ENCODE data around the gene PXYLP1. TPM values are rescaled to one million over a fixed set of nuclear protein-coding genes. Genes with fewer than 3 reads are reported as not detected.

The PXYLP1 gene
- total RNA-seq, 3 donors from 2014 or later (not counting 1 experiment from before 2014, with no cell fraction given) = 13.0 to 32.4 (median 21.7) TPM

GRCh38 chr3:141337991-141338390 is 106.4 kb downstream of the PXYLP1 start:
- Histone ChIP-seq H3K4me3 (ENCODE audit: low read length) (no peak overlapping the region), H3K27me3 (ENCODE audit: control insufficient read depth, insufficient read depth, low read length) (no peaks in the 10 kb centered on the region), H3K36me3 (ENCODE audit: control insufficient read depth, insufficient read depth, low read length) (no peaks in the 10 kb centered on the region), H3K27ac (ENCODE audit: low read length) (no peak overlapping the region), H3K4me1 (ENCODE audit: control insufficient read depth, insufficient read depth, low read length) (no peaks in the 10 kb centered on the region), H3K9me3 (ENCODE audit: control insufficient read depth, insufficient read depth, low read length) (no peaks in the 10 kb centered on the region)
- TF ChIP-seq, protein P1, sequence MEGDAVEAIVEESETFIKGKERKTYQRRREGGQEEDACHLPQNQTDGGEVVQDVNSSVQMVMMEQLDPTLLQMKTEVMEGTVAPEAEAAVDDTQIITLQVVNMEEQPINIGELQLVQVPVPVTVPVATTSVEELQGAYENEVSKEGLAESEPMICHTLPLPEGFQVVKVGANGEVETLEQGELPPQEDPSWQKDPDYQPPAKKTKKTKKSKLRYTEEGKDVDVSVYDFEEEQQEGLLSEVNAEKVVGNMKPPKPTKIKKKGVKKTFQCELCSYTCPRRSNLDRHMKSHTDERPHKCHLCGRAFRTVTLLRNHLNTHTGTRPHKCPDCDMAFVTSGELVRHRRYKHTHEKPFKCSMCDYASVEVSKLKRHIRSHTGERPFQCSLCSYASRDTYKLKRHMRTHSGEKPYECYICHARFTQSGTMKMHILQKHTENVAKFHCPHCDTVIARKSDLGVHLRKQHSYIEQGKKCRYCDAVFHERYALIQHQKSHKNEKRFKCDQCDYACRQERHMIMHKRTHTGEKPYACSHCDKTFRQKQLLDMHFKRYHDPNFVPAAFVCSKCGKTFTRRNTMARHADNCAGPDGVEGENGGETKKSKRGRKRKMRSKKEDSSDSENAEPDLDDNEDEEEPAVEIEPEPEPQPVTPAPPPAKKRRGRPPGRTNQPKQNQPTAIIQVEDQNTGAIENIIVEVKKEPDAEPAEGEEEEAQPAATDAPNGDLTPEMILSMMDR (IDR thresholded peaks at IDR 0.05) = no peak
- H3K4me3 Mint-ChIP-seq = no peak overlapping the region
- intact Hi-C loops (cut with micrococcal nuclease) = no loop called here
- H3K36me3 Mint-ChIP-seq = no peaks in the 10 kb centered on the region
- no peaks in the 10 kb centered on the region for H3K9me3 Mint-ChIP-seq
- DNase-seq (no peak), ATAC-seq (no peak)
- no peaks in the 10 kb centered on the region for H3K4me1 Mint-ChIP-seq
- H3K27me3 Mint-ChIP-seq (ENCODE audit: low read depth in 2 of 2) = peaks cover 11 to 16% of the 10 kb centered on the region in 2 donors
- H3K27ac Mint-ChIP-seq = no peak overlapping the region
- 89% methylated on average over 2 of the region's 2 CpGs for WGBS (ENCODE audit: insufficient coverage)

DNA sequence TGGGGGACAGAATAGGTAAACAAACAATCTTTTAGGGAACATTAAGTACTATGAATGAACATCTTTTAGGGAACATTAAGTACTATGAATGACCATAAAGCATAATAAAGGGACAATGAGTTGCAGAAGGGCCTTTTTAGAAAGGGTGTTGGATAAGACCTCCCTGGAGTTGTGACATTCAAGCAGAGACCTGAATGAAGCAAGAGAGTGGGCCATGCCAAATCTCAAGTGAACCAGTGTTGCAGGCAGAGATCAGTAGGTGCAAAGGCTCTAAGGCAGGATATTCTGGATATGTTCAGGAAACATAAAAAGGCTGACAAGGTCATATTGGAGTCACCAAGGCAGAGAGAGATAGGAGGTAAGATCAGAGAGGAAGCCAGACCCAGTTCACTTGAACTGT is 107.3 kb downstream of the PXYLP1 start:
- H3K4me3 ChIP-seq (ENCODE audit: low read length) = no peak overlapping the region
- Mint-ChIP-seq H3K4me1 (no peaks in the 10 kb centered on the region), H3K27ac (no peak overlapping the region)

GRCh38 chr3:141341536-141341935 is 109.9 kb downstream of the PXYLP1 start:
- 93% methylated on average over 1 of the region's 1 CpG for WGBS (ENCODE audit: insufficient coverage)
- Histone ChIP-seq H3K36me3 (ENCODE audit: control insufficient read depth, insufficient read depth, low read length) (no peaks in the 10 kb centered on the region), H3K27me3 (ENCODE audit: control insufficient read depth, insufficient read depth, low read length) (no peaks in the 10 kb centered on the region), H3K9me3 (ENCODE audit: control insufficient read depth, insufficient read depth, low read length) (no peaks in the 10 kb centered on the region), H3K27ac (ENCODE audit: low read length) (no peak overlapping the region), H3K4me3 (ENCODE audit: low read length) (no peak overlapping the region), H3K4me1 (ENCODE audit: control insufficient read depth, insufficient read depth, low read length) (no peaks in the 10 kb centered on the region)
- H3K9me3 Mint-ChIP-seq = no peaks in the 10 kb centered on the region
- TF ChIP-seq, protein P1 (IDR thresholded peaks at IDR 0.05) = no peak
- no peaks in the 10 kb centered on the region for H3K36me3 Mint-ChIP-seq
- no peak overlapping the region for H3K27ac Mint-ChIP-seq
- no peaks in the 10 kb centered on the region for H3K4me1 Mint-ChIP-seq
- DNase-seq = no peak
- no peak for ATAC-seq
- H3K27me3 Mint-ChIP-seq (ENCODE audit: low read depth in 2 of 2) = peaks cover 11 to 17% of the 10 kb centered on the region in 2 donors
- no peak overlapping the region for H3K4me3 Mint-ChIP-seq
- intact Hi-C loops (cut with micrococcal nuclease) = no loop called here

More for the DNA sequence above, 107.3 kb downstream of the PXYLP1 start:
- TF ChIP-seq, protein P1 (IDR thresholded peaks at IDR 0.05) = no peak
- Mint-ChIP-seq H3K36me3 (no peaks in the 10 kb centered on the region), H3K27me3 (ENCODE audit: low read depth in 2 of 2) (peaks cover 11 to 17% of the 10 kb centered on the region in 2 donors), H3K4me3 (no peak overlapping the region), H3K9me3 (no peaks in the 10 kb centered on the region)
- no peaks in the 10 kb centered on the region for H3K4me1 ChIP-seq (ENCODE audit: control insufficient read depth, insufficient read depth, low read length)
- H3K9me3 ChIP-seq (ENCODE audit: control insufficient read depth, insufficient read depth, low read length) = no peaks in the 10 kb centered on the region
- no peaks in the 10 kb centered on the region for H3K27me3 ChIP-seq (ENCODE audit: control insufficient read depth, insufficient read depth, low read length)
- ATAC-seq (no peak), DNase-seq (no peak)
- intact Hi-C loops (cut with micrococcal nuclease) = no loop called here
- no peaks in the 10 kb centered on the region for H3K36me3 ChIP-seq (ENCODE audit: control insufficient read depth, insufficient read depth, low read length)
- H3K27ac ChIP-seq (ENCODE audit: low read length) = no peak overlapping the region

- H3K27me3 ChIP-seq (ENCODE audit: control insufficient read depth, insufficient read depth, low read length) = no peaks in the 10 kb centered on the region
- intact Hi-C loops (cut with micrococcal nuclease) = no loop called here
- TF ChIP-seq, protein P1 (IDR thresholded peaks at IDR 0.05) = no peak
- H3K36me3 Mint-ChIP-seq = no peaks in the 10 kb centered on the region
- 87% methylated on average over 4 of the region's 5 CpGs for WGBS (ENCODE audit: insufficient coverage)
- no peak overlapping the region for H3K4me3 Mint-ChIP-seq
- H3K4me1 Mint-ChIP-seq = no peaks in the 10 kb centered on the region
- no peaks in the 10 kb centered on the region for H3K9me3 ChIP-seq (ENCODE audit: control insufficient read depth, insufficient read depth, low read length)
- DNase-seq = no peak
- no peak overlapping the region for H3K4me3 ChIP-seq (ENCODE audit: low read length)
- H3K27me3 Mint-ChIP-seq (ENCODE audit: low read depth in 2 of 2) = peaks cover 11 to 17% of the 10 kb centered on the region in 2 donors
- H3K9me3 Mint-ChIP-seq = no peaks in the 10 kb centered on the region
- H3K36me3 ChIP-seq (ENCODE audit: control insufficient read depth, insufficient read depth, low read length) = no peaks in the 10 kb centered on the region
- H3K27ac ChIP-seq (ENCODE audit: low read length) = no peak overlapping the region
- ATAC-seq = no peak
- no peak overlapping the region for H3K27ac Mint-ChIP-seq
- H3K4me1 ChIP-seq (ENCODE audit: control insufficient read depth, insufficient read depth, low read length) = no peaks in the 10 kb centered on the region
These were observed 110.8 kb downstream of the PXYLP1 start for GRCh38 chr3:141342386-141342785.
